ENCODE results near the gene EMID1.

DNA sequence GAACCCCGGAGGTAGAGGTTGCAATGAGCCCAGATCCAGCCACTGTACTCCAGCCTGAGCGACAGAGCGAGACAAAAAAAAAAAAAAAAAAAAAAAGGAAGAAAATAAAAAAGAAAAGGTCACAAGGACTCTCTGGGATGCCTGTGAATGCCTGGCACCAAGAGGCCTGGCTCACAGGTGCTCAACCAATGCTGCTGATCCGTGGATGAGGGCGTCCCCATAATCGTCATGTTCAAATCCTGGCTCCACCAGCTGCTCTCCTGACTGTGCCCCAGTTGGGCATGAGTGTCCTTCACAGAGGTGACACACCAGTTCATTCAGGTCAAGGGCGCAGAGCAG, 100.1 kb downstream of the EMID1 start:
- TF ChIP-seq POLR2A (IDR thresholded peaks at IDR 0.05; ENCODE audit: borderline replicate concordance, extremely low read depth, insufficient read depth, insufficient read length) (no peak), CEBPB (IDR thresholded peaks at IDR 0.05; ENCODE audit: low read depth) (no peak), SP1 (IDR thresholded peaks at IDR 0.05; ENCODE audit: low read depth) (no peak), POLR2AphosphoS5 (IDR thresholded peaks at IDR 0.05; ENCODE audit: low read depth, low read length) (no peak), EZH2 (IDR thresholded peaks at IDR 0.05) (no peak), RAD21 (IDR thresholded peaks at IDR 0.05; ENCODE audit: low read depth) (no peak), JUND (IDR thresholded peaks at IDR 0.05) (no peak)
- TF ChIP-seq, protein P1, sequence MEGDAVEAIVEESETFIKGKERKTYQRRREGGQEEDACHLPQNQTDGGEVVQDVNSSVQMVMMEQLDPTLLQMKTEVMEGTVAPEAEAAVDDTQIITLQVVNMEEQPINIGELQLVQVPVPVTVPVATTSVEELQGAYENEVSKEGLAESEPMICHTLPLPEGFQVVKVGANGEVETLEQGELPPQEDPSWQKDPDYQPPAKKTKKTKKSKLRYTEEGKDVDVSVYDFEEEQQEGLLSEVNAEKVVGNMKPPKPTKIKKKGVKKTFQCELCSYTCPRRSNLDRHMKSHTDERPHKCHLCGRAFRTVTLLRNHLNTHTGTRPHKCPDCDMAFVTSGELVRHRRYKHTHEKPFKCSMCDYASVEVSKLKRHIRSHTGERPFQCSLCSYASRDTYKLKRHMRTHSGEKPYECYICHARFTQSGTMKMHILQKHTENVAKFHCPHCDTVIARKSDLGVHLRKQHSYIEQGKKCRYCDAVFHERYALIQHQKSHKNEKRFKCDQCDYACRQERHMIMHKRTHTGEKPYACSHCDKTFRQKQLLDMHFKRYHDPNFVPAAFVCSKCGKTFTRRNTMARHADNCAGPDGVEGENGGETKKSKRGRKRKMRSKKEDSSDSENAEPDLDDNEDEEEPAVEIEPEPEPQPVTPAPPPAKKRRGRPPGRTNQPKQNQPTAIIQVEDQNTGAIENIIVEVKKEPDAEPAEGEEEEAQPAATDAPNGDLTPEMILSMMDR (IDR thresholded peaks at IDR 0.05 in 2 of 3, conservative IDR thresholded peaks at IDR 0.05 in 1 of 3; ENCODE audit: borderline replicate concordance in 1 of 3, insufficient read depth in 1 of 3, low read depth in 2 of 3, low read length in 2 of 3), result no peak
